SK-N-SH treated with all-trans-retinoic acid at 6 μM for 48 hours (cell line): ENCODE measurements around the gene TRAF3IP3.
"Not testable (repeated sequence)": the region's sequence is repeated elsewhere in the genome, so short reads cannot be mapped to it uniquely, and the experiment has no call there.

Experiments
- ATAC-seq: fragments of 200-7000 bp; cut with Tn5 transposase; 3 replicates; pipeline ENCODE4 v1.9.1; 2020; ENCODE audit warnings: mild to moderate bottlenecking, moderate library complexity
- ARNTL ChIP-seq: fragments of 450-650 bp; formaldehyde crosslinking; IDR thresholded peaks from 2 replicates; pipeline ENCODE4 v1.5.0; 2020; ENCODE audit warnings: low read depth, mild to moderate bottlenecking, moderate library complexity, borderline replicate concordance
- BACH2 ChIP-seq: fragments of 250-450 bp; sonication (Bioruptor Pico); IDR thresholded peaks from 2 replicates; pipeline ENCODE4 v1.9.0; 2021; ENCODE audit warnings: mild to moderate bottlenecking, borderline replicate concordance
- CREB5 ChIP-seq: fragments of 250-450 bp; sonication (Bioruptor Pico); IDR thresholded peaks from 2 replicates; pipeline ENCODE4 v1.5.1; 2020; ENCODE audit warnings: low read depth, mild to moderate bottlenecking, moderate library complexity
- CSDC2 ChIP-seq: fragments of 250-450 bp; sonication (Bioruptor Pico); IDR thresholded peaks from 2 replicates; pipeline ENCODE4 v1.5.0; 2020; ENCODE audit warnings: mild to moderate bottlenecking, moderate library complexity
- ESRRG ChIP-seq: fragments of 250-450 bp; sonication (Bioruptor Pico); IDR thresholded peaks from 2 replicates; pipeline ENCODE4 v1.6.1; 2021; ENCODE audit warnings: mild to moderate bottlenecking
- GLIS3 ChIP-seq: fragments of 250-450 bp; sonication (Bioruptor Pico); IDR thresholded peaks from 2 replicates; pipeline ENCODE4 v1.5.0; 2020; ENCODE audit warnings: mild to moderate bottlenecking, moderate library complexity
- ISL1 ChIP-seq: fragments of 250-450 bp; sonication (Bioruptor Pico); IDR thresholded peaks from 2 replicates; pipeline ENCODE4 v2.1.2; 2022; ENCODE audit warnings: mild to moderate bottlenecking, moderate library complexity
- OSR1 ChIP-seq: fragments of 250-450 bp; sonication (Bioruptor Pico); IDR thresholded peaks from 2 replicates; pipeline ENCODE4 v1.8.0; 2022; ENCODE audit warnings: moderate library complexity, mild to moderate bottlenecking, inconsistent platforms
- PPARA ChIP-seq: fragments of 250-450 bp; sonication (Bioruptor Pico); IDR thresholded peaks from 2 replicates; pipeline ENCODE4 v1.5.0; 2020; ENCODE audit warnings: mild to moderate bottlenecking, borderline replicate concordance
- RARB ChIP-seq: fragments of 250-450 bp; sonication (Bioruptor Pico); IDR thresholded peaks from 2 replicates; pipeline ENCODE4 v1.8.0; 2021; ENCODE audit warnings: mild to moderate bottlenecking, moderate library complexity
- SNAI2 ChIP-seq: fragments of 250-450 bp; sonication (Bioruptor Pico); IDR thresholded peaks from 2 replicates; pipeline ENCODE4 v1.5.0; 2020; ENCODE audit warnings: mild to moderate bottlenecking, moderate library complexity
- TCF4 ChIP-seq: fragments of 250-450 bp; sonication (Bioruptor Pico); IDR thresholded peaks from 2 replicates; pipeline ENCODE4 v1.8.0; 2021; ENCODE audit warnings: mild to moderate bottlenecking, moderate library complexity, borderline replicate concordance
- TOX ChIP-seq: fragments of 250-450 bp; sonication (Bioruptor Pico); IDR thresholded peaks from 2 replicates; pipeline ENCODE4 v1.8.0; 2021; ENCODE audit warnings: mild to moderate bottlenecking, moderate library complexity, borderline replicate concordance
- ZC3H10 ChIP-seq: fragments of 250-450 bp; sonication (Bioruptor Pico); IDR thresholded peaks from 2 replicates; pipeline ENCODE4 v1.5.1; 2021; ENCODE audit warnings: mild to moderate bottlenecking, moderate library complexity
- ZFP3 ChIP-seq: fragments of 250-450 bp; sonication (Bioruptor Pico); IDR thresholded peaks from 2 replicates; pipeline ENCODE4 v1.5.0; 2020; ENCODE audit warnings: mild to moderate bottlenecking, moderate library complexity
- ZNF565 ChIP-seq: fragments of 450-650 bp; formaldehyde crosslinking; conservative IDR thresholded peaks from 2 replicates; pipeline ENCODE4 v1.5.0; 2020; ENCODE audit warnings: low read depth, mild to moderate bottlenecking, moderate library complexity
- ZNF70 ChIP-seq: fragments of 450-650 bp; formaldehyde crosslinking; IDR thresholded peaks from 2 replicates; pipeline ENCODE4 v1.5.0; 2020; ENCODE audit warnings: mild to moderate bottlenecking, moderate library complexity
- ZNF8 ChIP-seq: fragments of 450-650 bp; formaldehyde crosslinking; IDR thresholded peaks from 2 replicates; pipeline ENCODE4 v1.5.0; 2020; ENCODE audit warnings: mild to moderate bottlenecking, moderate library complexity
- TF ChIP-seq, protein P1 (sequence below): fragments of 250-450 bp; sonication (Bioruptor Pico); IDR thresholded peaks from 2 replicates; pipeline ENCODE4 v1.5.0; 2020; ENCODE audit warnings: mild to moderate bottlenecking, moderate library complexity
- TF ChIP-seq, protein P2 (sequence below): fragments of 250-450 bp; sonication (Bioruptor Pico); IDR thresholded peaks from 2 replicates; pipeline ENCODE4 v1.8.0; 2021; ENCODE audit warnings: low read depth, mild to moderate bottlenecking, moderate library complexity, borderline replicate concordance
- TF ChIP-seq, protein P3 (sequence below): fragments of 250-450 bp; sonication (Bioruptor Pico); IDR thresholded peaks from 2 replicates; pipeline ENCODE4 v1.8.0; 2020; ENCODE audit warnings: mild to moderate bottlenecking, moderate library complexity, borderline replicate concordance

Gene TRAF3IP3

GRCh38 chr1:209791920-209792319, 36.1 kb downstream of the TRAF3IP3 start:
- no peak for ATAC-seq

GRCh38 chr1:209793711-209794110, 37.9 kb downstream of the TRAF3IP3 start:
- not testable (repeated sequence) for ATAC-seq

More at GRCh38 chr1:209791920-209792319, 36.1 kb downstream of the TRAF3IP3 start:
- TF ChIP-seq CSDC2 (CRISPR knock-in tag), result no peak
- TF ChIP-seq ZC3H10 (CRISPR knock-in tag), result no peak
- no peak for TF ChIP-seq TOX (CRISPR knock-in tag)
- TF ChIP-seq BACH2, result no peak
- TF ChIP-seq, protein P1, sequence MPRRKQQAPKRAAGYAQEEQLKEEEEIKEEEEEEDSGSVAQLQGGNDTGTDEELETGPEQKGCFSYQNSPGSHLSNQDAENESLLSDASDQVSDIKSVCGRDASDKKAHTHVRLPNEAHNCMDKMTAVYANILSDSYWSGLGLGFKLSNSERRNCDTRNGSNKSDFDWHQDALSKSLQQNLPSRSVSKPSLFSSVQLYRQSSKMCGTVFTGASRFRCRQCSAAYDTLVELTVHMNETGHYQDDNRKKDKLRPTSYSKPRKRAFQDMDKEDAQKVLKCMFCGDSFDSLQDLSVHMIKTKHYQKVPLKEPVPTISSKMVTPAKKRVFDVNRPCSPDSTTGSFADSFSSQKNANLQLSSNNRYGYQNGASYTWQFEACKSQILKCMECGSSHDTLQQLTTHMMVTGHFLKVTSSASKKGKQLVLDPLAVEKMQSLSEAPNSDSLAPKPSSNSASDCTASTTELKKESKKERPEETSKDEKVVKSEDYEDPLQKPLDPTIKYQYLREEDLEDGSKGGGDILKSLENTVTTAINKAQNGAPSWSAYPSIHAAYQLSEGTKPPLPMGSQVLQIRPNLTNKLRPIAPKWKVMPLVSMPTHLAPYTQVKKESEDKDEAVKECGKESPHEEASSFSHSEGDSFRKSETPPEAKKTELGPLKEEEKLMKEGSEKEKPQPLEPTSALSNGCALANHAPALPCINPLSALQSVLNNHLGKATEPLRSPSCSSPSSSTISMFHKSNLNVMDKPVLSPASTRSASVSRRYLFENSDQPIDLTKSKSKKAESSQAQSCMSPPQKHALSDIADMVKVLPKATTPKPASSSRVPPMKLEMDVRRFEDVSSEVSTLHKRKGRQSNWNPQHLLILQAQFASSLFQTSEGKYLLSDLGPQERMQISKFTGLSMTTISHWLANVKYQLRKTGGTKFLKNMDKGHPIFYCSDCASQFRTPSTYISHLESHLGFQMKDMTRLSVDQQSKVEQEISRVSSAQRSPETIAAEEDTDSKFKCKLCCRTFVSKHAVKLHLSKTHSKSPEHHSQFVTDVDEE (CRISPR knock-in tag), result no peak
- no peak for TF ChIP-seq ZFP3 (CRISPR knock-in tag)
- TF ChIP-seq, protein P2, sequence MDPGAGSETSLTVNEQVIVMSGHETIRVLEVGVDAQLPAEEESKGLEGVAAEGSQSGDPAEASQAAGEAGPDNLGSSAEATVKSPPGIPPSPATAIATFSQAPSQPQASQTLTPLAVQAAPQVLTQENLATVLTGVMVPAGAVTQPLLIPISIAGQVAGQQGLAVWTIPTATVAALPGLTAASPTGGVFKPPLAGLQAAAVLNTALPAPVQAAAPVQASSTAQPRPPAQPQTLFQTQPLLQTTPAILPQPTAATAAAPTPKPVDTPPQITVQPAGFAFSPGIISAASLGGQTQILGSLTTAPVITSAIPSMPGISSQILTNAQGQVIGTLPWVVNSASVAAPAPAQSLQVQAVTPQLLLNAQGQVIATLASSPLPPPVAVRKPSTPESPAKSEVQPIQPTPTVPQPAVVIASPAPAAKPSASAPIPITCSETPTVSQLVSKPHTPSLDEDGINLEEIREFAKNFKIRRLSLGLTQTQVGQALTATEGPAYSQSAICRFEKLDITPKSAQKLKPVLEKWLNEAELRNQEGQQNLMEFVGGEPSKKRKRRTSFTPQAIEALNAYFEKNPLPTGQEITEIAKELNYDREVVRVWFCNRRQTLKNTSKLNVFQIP (CRISPR knock-in tag), result no peak
- no peak for TF ChIP-seq RARB (CRISPR knock-in tag)
- TF ChIP-seq ESRRG (CRISPR knock-in tag), result no peak
- TF ChIP-seq ZNF8 (CRISPR knock-in tag), result no peak
- TF ChIP-seq SNAI2 (CRISPR knock-in tag), result no peak
- no peak for TF ChIP-seq CREB5 (CRISPR knock-in tag)
- no peak for TF ChIP-seq PPARA (CRISPR knock-in tag)

GRCh38 chr1:209797978-209798639, 42.3 kb downstream of the TRAF3IP3 start:
- TF ChIP-seq RARB (CRISPR knock-in tag) (no peak), ZNF70 (CRISPR knock-in tag) (no peak), OSR1 (CRISPR knock-in tag) (no peak), GLIS3 (CRISPR knock-in tag) (no peak), ARNTL (CRISPR knock-in tag) (no peak), ZNF565 (no peak), CSDC2 (CRISPR knock-in tag) (no peak), TCF4 (CRISPR knock-in tag) (no peak), ESRRG (CRISPR knock-in tag) (no peak), ISL1 (no peak), SNAI2 (CRISPR knock-in tag) (no peak)
- TF ChIP-seq, protein P3, sequence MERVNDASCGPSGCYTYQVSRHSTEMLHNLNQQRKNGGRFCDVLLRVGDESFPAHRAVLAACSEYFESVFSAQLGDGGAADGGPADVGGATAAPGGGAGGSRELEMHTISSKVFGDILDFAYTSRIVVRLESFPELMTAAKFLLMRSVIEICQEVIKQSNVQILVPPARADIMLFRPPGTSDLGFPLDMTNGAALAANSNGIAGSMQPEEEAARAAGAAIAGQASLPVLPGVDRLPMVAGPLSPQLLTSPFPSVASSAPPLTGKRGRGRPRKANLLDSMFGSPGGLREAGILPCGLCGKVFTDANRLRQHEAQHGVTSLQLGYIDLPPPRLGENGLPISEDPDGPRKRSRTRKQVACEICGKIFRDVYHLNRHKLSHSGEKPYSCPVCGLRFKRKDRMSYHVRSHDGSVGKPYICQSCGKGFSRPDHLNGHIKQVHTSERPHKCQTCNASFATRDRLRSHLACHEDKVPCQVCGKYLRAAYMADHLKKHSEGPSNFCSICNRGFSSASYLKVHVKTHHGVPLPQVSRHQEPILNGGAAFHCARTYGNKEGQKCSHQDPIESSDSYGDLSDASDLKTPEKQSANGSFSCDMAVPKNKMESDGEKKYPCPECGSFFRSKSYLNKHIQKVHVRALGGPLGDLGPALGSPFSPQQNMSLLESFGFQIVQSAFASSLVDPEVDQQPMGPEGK (CRISPR knock-in tag), result no peak
- TF ChIP-seq, protein P2 (CRISPR knock-in tag), result no peak
- no peak for ATAC-seq
